H9 (cell line): ENCODE results near the gene MRPS35. TPM values are rescaled to one million over a fixed set of nuclear protein-coding genes. Genes with fewer than 3 reads are reported as not detected.

Source experiments
- DNase-seq: peaks from one replicate; pipeline ENCODE4 v3.0.0-alpha.2; 2017
- H2AFZ ChIP-seq: one replicate; pipeline ENCODE4 v1.6.1; 2013; ENCODE audit warnings: mild to moderate bottlenecking, low read length, control low read depth, moderate library complexity
- H2AK5ac ChIP-seq: 2 replicates; pipeline ENCODE4 v1.6.1; 2013; ENCODE audit warnings: low read length, control low read depth, mixed read lengths; ENCODE audit not compliant: insufficient read length
- H2BK120ac ChIP-seq: one replicate; pipeline ENCODE4 v1.6.1; 2013; ENCODE audit warnings: low read depth, mild to moderate bottlenecking, low read length, control low read depth, inconsistent platforms; ENCODE audit not compliant: poor library complexity, severe bottlenecking
- H2BK12ac ChIP-seq: 2 replicates; pipeline ENCODE4 v1.6.1; 2013; ENCODE audit warnings: low read length, control low read depth, mixed read lengths, low read depth; ENCODE audit not compliant: insufficient read length
- H2BK15ac ChIP-seq: 2 replicates; pipeline ENCODE4 v1.6.1; 2013; ENCODE audit warnings: low read depth, low read length, control low read depth
- H2BK20ac ChIP-seq: one replicate; pipeline ENCODE4 v1.6.1; 2013; ENCODE audit warnings: low read depth, mild to moderate bottlenecking, low read length, control low read depth, inconsistent platforms; ENCODE audit not compliant: poor library complexity, severe bottlenecking
- H2BK5ac ChIP-seq: 2 replicates; pipeline ENCODE4 v1.6.1; 2013; ENCODE audit warnings: low read length, control low read depth, mixed read lengths; ENCODE audit not compliant: insufficient read length
- H3K14ac ChIP-seq: 2 replicates; pipeline ENCODE4 v1.6.1; 2013; ENCODE audit warnings: low read length, control low read depth; ENCODE audit not compliant: insufficient read depth
- H3K18ac ChIP-seq: 2 replicates; pipeline ENCODE4 v1.6.1; 2013; ENCODE audit warnings: low read depth, mild to moderate bottlenecking, mixed read lengths, low read length, control low read depth; ENCODE audit not compliant: insufficient read length
- H3K23ac ChIP-seq: 2 replicates; pipeline ENCODE4 v1.6.1; 2013; ENCODE audit warnings: low read length, control low read depth, mixed read lengths, low read depth; ENCODE audit not compliant: insufficient read length
- H3K23me2 ChIP-seq: 2 replicates; pipeline ENCODE4 v1.6.1; 2013; ENCODE audit warnings: low read depth, mild to moderate bottlenecking, mixed read lengths, low read length, control low read depth; ENCODE audit not compliant: insufficient read length, poor library complexity, severe bottlenecking
- H3K27ac ChIP-seq: 2 replicates; pipeline ENCODE4 v1.5.1; 2013; ENCODE audit warnings: low read length, control low read depth, mixed read lengths, low read depth; ENCODE audit not compliant: insufficient read length
- H3K27me3 ChIP-seq: 2 replicates; pipeline ENCODE4 v1.6.1; 2013; ENCODE audit warnings: low read length, control low read depth, inconsistent platforms; ENCODE audit not compliant: insufficient read depth
- H3K4ac ChIP-seq: 2 replicates; pipeline ENCODE4 v1.6.1; 2013; ENCODE audit warnings: low read depth, mild to moderate bottlenecking, control low read depth, inconsistent platforms, low read length, moderate library complexity
- H3K4me1 ChIP-seq: 2 replicates; pipeline ENCODE4 v1.6.1; 2013; ENCODE audit warnings: low read length, control low read depth, inconsistent platforms; ENCODE audit not compliant: insufficient read depth
- H3K4me2 ChIP-seq: 2 replicates; pipeline ENCODE4 v1.6.1; 2013; ENCODE audit warnings: low read length, control low read depth, mixed read lengths; ENCODE audit not compliant: insufficient read length, insufficient read depth
- H3K56ac ChIP-seq: 2 replicates; pipeline ENCODE4 v1.6.1; 2013; ENCODE audit warnings: low read depth, mild to moderate bottlenecking, mixed read lengths, low read length, control low read depth; ENCODE audit not compliant: insufficient read length
- H3K79me1 ChIP-seq: 2 replicates; pipeline ENCODE4 v1.6.1; 2013; ENCODE audit warnings: low read depth, mild to moderate bottlenecking, moderate library complexity, low read length, control low read depth, inconsistent platforms; ENCODE audit not compliant: insufficient read depth, poor library complexity, severe bottlenecking
- H3K79me2 ChIP-seq: 2 replicates; pipeline ENCODE4 v1.6.1; 2013; ENCODE audit warnings: low read length, control low read depth, inconsistent platforms; ENCODE audit not compliant: insufficient read depth
- H3K9ac ChIP-seq: 2 replicates; pipeline ENCODE4 v1.6.1; 2013; ENCODE audit warnings: low read length, control low read depth, mixed read lengths; ENCODE audit not compliant: insufficient read length; ENCODE audit errors: extremely low read depth
- H3K9me3 ChIP-seq: one replicate; pipeline ENCODE4 v1.6.1; 2013; ENCODE audit warnings: low read depth, low read length, inconsistent platforms; ENCODE audit not compliant: control insufficient read depth
- H3T11ph ChIP-seq: one replicate; pipeline ENCODE4 v1.6.1; 2013; ENCODE audit warnings: mild to moderate bottlenecking, low read length, control low read depth, inconsistent platforms
- H4K20me1 ChIP-seq: one replicate; pipeline ENCODE4 v1.6.1; 2013; ENCODE audit not compliant: control insufficient read depth, insufficient read length, insufficient read depth
- H4K5ac ChIP-seq: 2 replicates; pipeline ENCODE4 v1.6.1; 2013; ENCODE audit warnings: low read depth, mild to moderate bottlenecking, mixed read lengths, low read length, control low read depth; ENCODE audit not compliant: insufficient read length
- H4K8ac ChIP-seq: replicated peaks from 2 replicates; pipeline ENCODE4 v1.6.1; 2013; ENCODE audit warnings: low read length, control low read depth, mixed read lengths, low read depth; ENCODE audit not compliant: insufficient read length
- H4K91ac ChIP-seq: 2 replicates; pipeline ENCODE4 v1.6.1; 2013; ENCODE audit warnings: low read depth, mild to moderate bottlenecking, moderate library complexity, mixed read lengths, low read length, control low read depth; ENCODE audit not compliant: insufficient read length
- H3K27ac Mint-ChIP-seq, 3 experiments: 2 replicates in 2 of 3; 3 replicates in 1 of 3; pipeline ENCODE4 v1.8.0; 2020 to 2021; ENCODE audit warnings: mixed read lengths in 3 of 3, mild to moderate bottlenecking in 1 of 3, moderate library complexity in 1 of 3
- H3K27me3 Mint-ChIP-seq: 2 replicates; pipeline ENCODE4 v1.8.0; 2021; ENCODE audit warnings: low read depth, mild to moderate bottlenecking, moderate library complexity, mixed read lengths
- H3K36me3 Mint-ChIP-seq, 3 experiments: 2 replicates in 2 of 3; 3 replicates in 1 of 3; pipeline ENCODE4 v1.8.0; 2020 to 2021; ENCODE audit warnings: low read depth in 3 of 3, mixed read lengths in 3 of 3; ENCODE audit not compliant: insufficient read depth in 1 of 3
- H3K4me1 Mint-ChIP-seq, 2 experiments: 2 replicates each; pipeline ENCODE4 v1.8.0; 2020; ENCODE audit warnings: mixed read lengths in 2 of 2
- H3K4me3 Mint-ChIP-seq, 2 experiments: 2 replicates in 1 of 2; 3 replicates in 1 of 2; pipeline ENCODE4 v1.8.0; 2020 to 2021; ENCODE audit warnings: mild to moderate bottlenecking in 2 of 2, mixed read lengths in 2 of 2, moderate library complexity in 1 of 2
- H3K9me3 Mint-ChIP-seq, 2 experiments: 2 replicates in 1 of 2; 3 replicates in 1 of 2; pipeline ENCODE4 v1.8.0; 2020; ENCODE audit warnings: mild to moderate bottlenecking in 2 of 2, mixed read lengths in 2 of 2, moderate library complexity in 1 of 2
- WGBS: extraction: QIAGEN DNeasy Blood & Tissue Kit; methylation state at CpG from one replicate; pipeline ENCODE4 v1.1.7; 2013; ENCODE audit warnings: missing lambda C conversion rate, low lambda C conversion rate, mixed read lengths; ENCODE audit not compliant: insufficient read length; ENCODE audit errors: extremely low coverage; 5-methylcytosine and 5-hydroxymethylcytosine counted together
- total RNA-seq: library from RNA; stranded (reverse); gene quantifications from 2 replicates; pipeline ENCODE4 v1.2.1, GENCODE V29; 2021
- TF ChIP-seq, protein P1 (sequence below): fragments of 200-600 bp; sonication (generic); conservative IDR thresholded peaks from 3 replicates; pipeline ENCODE4 v1.8.0; 2021; ENCODE audit warnings: antibody characterized with exemption, mild to moderate bottlenecking

Gene MRPS35
- total RNA-seq, 1 experiment from 2014 or later, result 45.4 TPM

DNA sequence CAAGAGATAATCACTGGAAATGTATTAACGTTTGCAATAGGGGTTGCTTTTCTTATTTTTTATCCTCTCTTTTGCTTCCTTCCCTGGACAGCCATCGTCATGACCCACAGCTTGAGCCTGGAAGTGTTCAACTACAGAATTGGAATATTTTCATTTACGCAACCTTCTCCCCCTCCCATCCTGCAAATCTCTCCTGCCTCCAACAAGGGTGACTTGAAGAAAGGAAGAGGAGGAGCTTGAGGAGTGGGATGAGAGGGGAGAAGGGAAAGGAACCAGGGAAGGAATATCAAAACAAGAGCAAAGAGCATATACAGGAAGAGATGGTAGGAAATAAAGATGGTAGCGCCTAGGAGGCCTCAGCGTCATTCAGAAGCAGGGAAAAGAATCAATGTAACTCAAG lies 71.0 kb downstream of the MRPS35 start:
- Mint-ChIP-seq H3K27ac (peak overlapping the region; percentile 35 to 82 (median 55); a peak in 6 of 7 replicates), H3K4me1 (peaks cover 33 to 36% of the 10 kb centered on the region in 2 experiments), H3K9me3 (no peaks in the 10 kb centered on the region), H3K27me3 (no peaks in the 10 kb centered on the region; the same call in 1 of the 2 replicates), H3K36me3 (peaks cover 6 to 35% (median 16%) of the 10 kb centered on the region in 3 experiments; a peak in 6 of 7 replicates), H3K4me3 (peak overlapping the region; percentile 75 to 83)
- H3K9ac ChIP-seq, result no peak overlapping the region
- no peak for DNase-seq
- no peak overlapping the region for H3K27ac ChIP-seq
- H3K23ac ChIP-seq, result no peak overlapping the region
- H3K79me2 ChIP-seq, result peaks cover 6% of the 10 kb centered on the region; the same call in 1 of the 2 replicates
- no peak overlapping the region for H2BK5ac ChIP-seq
- no peak overlapping the region for H2BK12ac ChIP-seq
- H3K79me1 ChIP-seq, result no peaks in the 10 kb centered on the region
- TF ChIP-seq, protein P1, sequence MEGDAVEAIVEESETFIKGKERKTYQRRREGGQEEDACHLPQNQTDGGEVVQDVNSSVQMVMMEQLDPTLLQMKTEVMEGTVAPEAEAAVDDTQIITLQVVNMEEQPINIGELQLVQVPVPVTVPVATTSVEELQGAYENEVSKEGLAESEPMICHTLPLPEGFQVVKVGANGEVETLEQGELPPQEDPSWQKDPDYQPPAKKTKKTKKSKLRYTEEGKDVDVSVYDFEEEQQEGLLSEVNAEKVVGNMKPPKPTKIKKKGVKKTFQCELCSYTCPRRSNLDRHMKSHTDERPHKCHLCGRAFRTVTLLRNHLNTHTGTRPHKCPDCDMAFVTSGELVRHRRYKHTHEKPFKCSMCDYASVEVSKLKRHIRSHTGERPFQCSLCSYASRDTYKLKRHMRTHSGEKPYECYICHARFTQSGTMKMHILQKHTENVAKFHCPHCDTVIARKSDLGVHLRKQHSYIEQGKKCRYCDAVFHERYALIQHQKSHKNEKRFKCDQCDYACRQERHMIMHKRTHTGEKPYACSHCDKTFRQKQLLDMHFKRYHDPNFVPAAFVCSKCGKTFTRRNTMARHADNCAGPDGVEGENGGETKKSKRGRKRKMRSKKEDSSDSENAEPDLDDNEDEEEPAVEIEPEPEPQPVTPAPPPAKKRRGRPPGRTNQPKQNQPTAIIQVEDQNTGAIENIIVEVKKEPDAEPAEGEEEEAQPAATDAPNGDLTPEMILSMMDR, result no peak
- H3K56ac ChIP-seq, result no peak overlapping the region
- peak overlapping the region; percentile 83 for H3K4me2 ChIP-seq
- H3T11ph ChIP-seq, result no peak overlapping the region
- no peak overlapping the region for H4K5ac ChIP-seq
- H2AK5ac ChIP-seq, result no peak overlapping the region
- no peak overlapping the region for H4K8ac ChIP-seq
- no CpG with 5 or more reads among the region's 5 CpGs for WGBS
- H3K27me3 ChIP-seq, result no peaks in the 10 kb centered on the region
- H3K9me3 ChIP-seq, result no peaks in the 10 kb centered on the region
- H2BK15ac ChIP-seq, result no peak overlapping the region
- H2BK20ac ChIP-seq, result no peak overlapping the region
- no peak overlapping the region for H3K14ac ChIP-seq
- peaks cover 11% of the 10 kb centered on the region for H3K23me2 ChIP-seq
- peaks cover 3% of the 10 kb centered on the region; the same call in 1 of the 2 replicates for H3K4me1 ChIP-seq
- H3K18ac ChIP-seq, result no peak overlapping the region
- no peak overlapping the region for H4K91ac ChIP-seq
- no peak overlapping the region for H2AFZ ChIP-seq
- no peaks in the 10 kb centered on the region for H4K20me1 ChIP-seq
- no peak overlapping the region for H2BK120ac ChIP-seq
- H3K4ac ChIP-seq, result no peak overlapping the region
